Endodermal cell (in vitro differentiated cells): ENCODE measurements around the gene BRSK2. TPM values are rescaled to one million over a fixed set of nuclear protein-coding genes. Genes with fewer than 3 reads are reported as not detected.

Source experiments
- DNase-seq: peaks from one replicate; pipeline ENCODE4 v3.0.0-alpha.2; 2017
- H3K27ac ChIP-seq: 2 replicates; pipeline ENCODE4 v1.5.1; 2013; ENCODE audit warnings: mild to moderate bottlenecking, low read depth, low read length, moderate library complexity
- H3K27me3 ChIP-seq: 2 replicates; pipeline ENCODE4 v1.6.1; 2013; ENCODE audit warnings: mild to moderate bottlenecking, low read length, moderate library complexity; ENCODE audit not compliant: insufficient read depth, control insufficient read depth, poor library complexity, severe bottlenecking
- H3K36me3 ChIP-seq: 2 replicates; pipeline ENCODE4 v1.7.0; 2013; ENCODE audit warnings: mild to moderate bottlenecking, low read length, moderate library complexity; ENCODE audit not compliant: control insufficient read depth, insufficient read depth
- H3K4me1 ChIP-seq: one replicate; pipeline ENCODE4 v1.7.0; 2013; ENCODE audit warnings: low read length; ENCODE audit not compliant: control insufficient read depth, insufficient read depth
- H3K4me3 ChIP-seq: 2 replicates; pipeline ENCODE4 v1.5.1; 2013; ENCODE audit warnings: mild to moderate bottlenecking, low read length, moderate library complexity
- H3K9ac ChIP-seq: 2 replicates; pipeline ENCODE4 v1.6.1; 2013; ENCODE audit warnings: mild to moderate bottlenecking, low read length, moderate library complexity; ENCODE audit not compliant: poor library complexity, severe bottlenecking; ENCODE audit errors: extremely low read depth
- H3K9me3 ChIP-seq: 2 replicates; pipeline ENCODE4 v1.6.1; 2013; ENCODE audit warnings: mild to moderate bottlenecking, low read length, moderate library complexity; ENCODE audit not compliant: control insufficient read depth
- H3K27ac Mint-ChIP-seq: 2 replicates; pipeline ENCODE4 v1.8.0; 2020; ENCODE audit warnings: mixed read lengths
- H3K27me3 Mint-ChIP-seq: 2 replicates; pipeline ENCODE4 v1.8.0; 2021; ENCODE audit warnings: mild to moderate bottlenecking, mixed read lengths; ENCODE audit not compliant: insufficient read depth
- H3K36me3 Mint-ChIP-seq: 2 replicates; pipeline ENCODE4 v1.8.0; 2020; ENCODE audit warnings: low read depth, mixed read lengths
- H3K4me1 Mint-ChIP-seq: 2 replicates; pipeline ENCODE4 v1.8.0; 2020; ENCODE audit warnings: mixed read lengths
- H3K4me3 Mint-ChIP-seq: 2 replicates; pipeline ENCODE4 v1.8.0; 2020; ENCODE audit warnings: mild to moderate bottlenecking, moderate library complexity, mixed read lengths
- H3K9me3 Mint-ChIP-seq: 2 replicates; pipeline ENCODE4 v1.8.0; 2020; ENCODE audit warnings: mild to moderate bottlenecking, mixed read lengths
- CTCF ChIP-seq: fragments of 200-600 bp; sonication (generic); conservative IDR thresholded peaks from 2 replicates; pipeline ENCODE4 v1.5.0; 2021; ENCODE audit warnings: antibody characterized with exemption, mild to moderate bottlenecking
- WGBS, 2 experiments: methylation state at CpG; one replicate each; pipeline versions ENCODE4 v1.1.5 to v1.1.7; 2013; ENCODE audit warnings: missing lambda C conversion rate in 2 of 2, mixed read lengths in 1 of 2; ENCODE audit not compliant: insufficient coverage in 1 of 2, insufficient read length in 1 of 2; 5-methylcytosine and 5-hydroxymethylcytosine counted together
- total RNA-seq, 2 donors: library from RNA; stranded (reverse); fragmentation: NEBNext Ultra II Directional in 1 of 2; extraction: Animal tissue kit (Norgen Biotek cat#: 25700) in 1 of 2; gene quantifications; 2 replicates in 1 of 2; 3 replicates in 1 of 2; pipeline ENCODE4 v1.2.1, GENCODE V29; 2021

BRSK2 gene
- total RNA-seq, 2 donors from 2014 or later = 9.4 to 10.3 TPM

- Mint-ChIP-seq H3K36me3 (peaks cover 1% of the 10 kb centered on the region), H3K27ac (no peak overlapping the region), H3K4me1 (no peaks in the 10 kb centered on the region), H3K4me3 (no peak overlapping the region), H3K27me3 (no peaks in the 10 kb centered on the region), H3K9me3 (no peaks in the 10 kb centered on the region)
- Histone ChIP-seq H3K4me1 (no peaks in the 10 kb centered on the region), H3K27me3 (no peaks in the 10 kb centered on the region), H3K27ac (no peak overlapping the region), H3K4me3 (no peak overlapping the region), H3K9ac (no peak overlapping the region), H3K9me3 (no peaks in the 10 kb centered on the region), H3K36me3 (no peaks in the 10 kb centered on the region)
- no peak for TF ChIP-seq CTCF
- WGBS, 2 experiments = 92% methylated on average over 12 to 13 of the region's 13 CpGs
- DNase-seq = no peak
Measured at GRCh38 chr11:1452744-1453143, 63.0 kb downstream of the BRSK2 start.

GRCh38 chr11:1453611-1454034 is 63.9 kb downstream of the BRSK2 start:
- TF ChIP-seq CTCF = peak; percentile 75
- no peak overlapping the region for H3K4me3 Mint-ChIP-seq

GRCh38 chr11:1454576-1454975 is 64.8 kb downstream of the BRSK2 start:
- Histone ChIP-seq H3K4me1 (no peaks in the 10 kb centered on the region), H3K27ac (no peak overlapping the region), H3K4me3 (no peak overlapping the region), H3K27me3 (no peaks in the 10 kb centered on the region), H3K9ac (no peak overlapping the region), H3K9me3 (no peaks in the 10 kb centered on the region), H3K36me3 (no peaks in the 10 kb centered on the region)
- Mint-ChIP-seq H3K27me3 (no peaks in the 10 kb centered on the region), H3K27ac (no peak overlapping the region), H3K4me3 (no peak overlapping the region), H3K9me3 (no peaks in the 10 kb centered on the region), H3K36me3 (peaks cover 1% of the 10 kb centered on the region), H3K4me1 (no peaks in the 10 kb centered on the region)
- DNase-seq = no peak
- TF ChIP-seq CTCF = no peak
- WGBS, 2 experiments = 91 to 93% methylated on average over 10 to 21 of the region's 21 CpGs

More at GRCh38 chr11:1453611-1454034, 63.9 kb downstream of the BRSK2 start:
- H3K4me3 ChIP-seq = no peak overlapping the region
- no peaks in the 10 kb centered on the region for H3K4me1 Mint-ChIP-seq
- H3K9me3 ChIP-seq = no peaks in the 10 kb centered on the region
- H3K4me1 ChIP-seq = no peaks in the 10 kb centered on the region
- H3K9ac ChIP-seq = no peak overlapping the region
- H3K9me3 Mint-ChIP-seq = no peaks in the 10 kb centered on the region
- no peaks in the 10 kb centered on the region for H3K27me3 ChIP-seq
- no peak overlapping the region for H3K27ac ChIP-seq
- H3K36me3 Mint-ChIP-seq = peaks cover 1% of the 10 kb centered on the region
- peak; percentile 92 for DNase-seq
- H3K27me3 Mint-ChIP-seq = no peaks in the 10 kb centered on the region
- WGBS, 2 experiments = 68 to 74% methylated on average over 5 to 17 of the region's 17 CpGs
- no peak overlapping the region for H3K27ac Mint-ChIP-seq
- no peaks in the 10 kb centered on the region for H3K36me3 ChIP-seq
